ENCODE data around the gene HACE1.
"Not testable (repeated sequence)": the region's sequence is repeated elsewhere in the genome, so short reads cannot be mapped to it uniquely, and the experiment has no call there.

The HACE1 gene, protein sequence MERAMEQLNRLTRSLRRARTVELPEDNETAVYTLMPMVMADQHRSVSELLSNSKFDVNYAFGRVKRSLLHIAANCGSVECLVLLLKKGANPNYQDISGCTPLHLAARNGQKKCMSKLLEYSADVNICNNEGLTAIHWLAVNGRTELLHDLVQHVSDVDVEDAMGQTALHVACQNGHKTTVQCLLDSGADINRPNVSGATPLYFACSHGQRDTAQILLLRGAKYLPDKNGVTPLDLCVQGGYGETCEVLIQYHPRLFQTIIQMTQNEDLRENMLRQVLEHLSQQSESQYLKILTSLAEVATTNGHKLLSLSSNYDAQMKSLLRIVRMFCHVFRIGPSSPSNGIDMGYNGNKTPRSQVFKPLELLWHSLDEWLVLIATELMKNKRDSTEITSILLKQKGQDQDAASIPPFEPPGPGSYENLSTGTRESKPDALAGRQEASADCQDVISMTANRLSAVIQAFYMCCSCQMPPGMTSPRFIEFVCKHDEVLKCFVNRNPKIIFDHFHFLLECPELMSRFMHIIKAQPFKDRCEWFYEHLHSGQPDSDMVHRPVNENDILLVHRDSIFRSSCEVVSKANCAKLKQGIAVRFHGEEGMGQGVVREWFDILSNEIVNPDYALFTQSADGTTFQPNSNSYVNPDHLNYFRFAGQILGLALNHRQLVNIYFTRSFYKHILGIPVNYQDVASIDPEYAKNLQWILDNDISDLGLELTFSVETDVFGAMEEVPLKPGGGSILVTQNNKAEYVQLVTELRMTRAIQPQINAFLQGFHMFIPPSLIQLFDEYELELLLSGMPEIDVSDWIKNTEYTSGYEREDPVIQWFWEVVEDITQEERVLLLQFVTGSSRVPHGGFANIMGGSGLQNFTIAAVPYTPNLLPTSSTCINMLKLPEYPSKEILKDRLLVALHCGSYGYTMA

DNA sequence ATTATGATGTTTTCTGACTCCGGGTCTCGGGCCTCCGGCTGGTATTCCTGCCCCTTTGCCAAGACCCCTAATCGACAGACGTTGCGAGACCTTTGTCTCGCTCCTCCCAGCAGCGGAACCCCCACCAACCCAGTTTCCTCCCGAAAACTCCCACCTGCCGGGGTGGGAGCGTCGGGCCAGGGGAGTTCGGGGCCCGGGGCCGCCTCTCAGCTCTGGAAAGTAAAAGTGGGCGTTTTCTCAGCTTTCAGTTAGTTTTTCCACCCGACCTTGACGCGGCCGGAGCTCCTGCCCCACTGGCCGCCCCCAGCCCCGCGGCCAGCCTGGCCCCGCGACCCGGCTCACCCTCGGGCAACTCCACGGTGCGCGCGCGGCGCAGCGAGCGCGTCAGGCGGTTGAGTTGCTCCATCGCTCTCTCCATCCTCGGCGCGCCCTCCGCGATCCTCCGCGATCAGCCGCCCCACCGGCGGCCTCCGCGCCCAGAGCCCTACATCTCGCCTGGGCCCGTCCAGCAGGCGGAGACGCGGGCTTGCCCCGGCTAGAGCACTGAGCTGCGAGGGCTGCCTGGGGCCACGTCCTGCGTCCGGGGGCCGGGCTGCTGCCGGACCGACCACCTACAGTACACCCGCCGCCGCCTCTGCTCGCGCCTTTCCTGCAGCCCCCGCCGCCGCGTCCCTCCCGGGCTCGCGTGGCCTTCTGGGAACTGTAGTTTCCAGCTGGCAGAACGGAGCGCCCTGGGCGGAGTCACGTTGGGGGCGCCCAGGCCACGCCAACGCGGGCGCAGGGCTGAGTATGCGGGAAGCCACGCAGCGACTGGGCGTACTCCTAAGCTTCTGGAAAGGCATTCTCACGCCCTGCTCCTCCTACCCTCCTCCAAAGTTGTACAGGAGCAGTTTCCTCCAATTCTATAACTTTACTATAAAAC lies at the start of gene HACE1:
TSS of gene HACE1 (minus strand) at position 695 of the 922 bp plus-strand sequence. CDS start at position 418, 277 bp downstream.
- DNase-seq, result peak; percentile 85 to 88

- DNase-seq, result no peak
These were observed 49.3 kb upstream of the HACE1 start for GRCh38 chr6:104908888-104909525.

DNA sequence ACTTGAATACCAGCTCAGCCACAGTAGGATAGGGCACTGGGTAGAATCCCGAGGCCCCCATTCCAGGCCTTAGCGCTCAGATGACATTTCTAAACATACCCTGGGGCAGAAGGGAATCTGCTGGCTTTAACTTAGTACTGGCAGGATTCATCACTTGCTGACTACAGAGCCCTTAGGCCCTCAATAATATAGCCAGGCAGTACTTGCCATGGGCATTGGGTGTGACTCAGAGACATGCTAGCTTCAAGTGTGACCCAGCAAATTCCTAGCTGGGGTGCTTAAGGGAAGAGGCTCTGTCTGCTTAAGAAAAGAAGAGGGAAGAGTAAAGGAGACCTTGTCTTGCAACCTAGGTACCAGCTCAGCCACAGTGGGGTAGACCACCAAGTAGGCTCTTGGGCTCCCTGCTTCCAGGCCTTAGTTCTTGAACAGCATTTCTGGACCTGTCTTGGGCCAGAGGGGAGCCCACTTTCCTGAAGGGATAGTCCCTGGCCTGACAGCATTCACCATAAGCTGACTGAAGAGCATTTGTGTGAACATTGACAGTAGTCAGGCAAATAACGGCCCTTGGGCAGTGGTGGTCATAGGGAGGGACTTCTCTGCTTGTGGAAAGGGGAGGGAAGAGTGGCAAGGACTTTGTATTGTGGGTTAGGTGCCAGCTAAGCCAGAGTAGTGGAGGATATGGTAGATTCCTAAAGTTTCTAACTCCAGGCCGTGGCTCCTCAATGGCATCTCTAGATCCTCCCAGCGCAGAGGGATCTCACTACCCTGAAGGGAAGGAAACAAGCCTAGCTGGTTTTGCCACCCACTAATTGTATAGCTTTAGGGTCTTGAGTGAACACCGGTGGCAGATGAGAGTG lies 48.5 kb upstream of the HACE1 start:
- no peak for DNase-seq

DNA sequence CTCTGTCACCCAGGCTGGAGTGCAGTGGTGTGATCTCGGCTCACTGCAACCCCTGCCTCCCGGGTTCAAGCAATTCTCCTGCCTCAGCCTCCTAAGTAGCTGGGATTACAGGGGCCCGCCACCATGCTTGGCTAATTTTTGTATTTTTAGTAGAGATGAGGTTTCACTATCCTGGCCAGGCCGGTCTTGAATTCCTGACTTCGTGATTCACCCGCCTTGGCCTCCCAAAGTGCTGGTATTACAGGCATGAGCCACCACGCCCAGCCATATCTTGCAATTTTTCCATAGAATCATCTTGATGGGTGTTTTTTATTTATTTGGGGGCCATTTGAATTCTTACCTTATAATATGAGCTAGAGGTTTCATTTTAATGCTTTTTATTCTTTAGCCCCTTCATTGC lies 39.2 kb upstream of the HACE1 start:
- not testable (repeated sequence) for DNase-seq

GRCh38 chr6:104896914-104897313 lies 37.2 kb upstream of the HACE1 start:
- DNase-seq, result no peak

DNA sequence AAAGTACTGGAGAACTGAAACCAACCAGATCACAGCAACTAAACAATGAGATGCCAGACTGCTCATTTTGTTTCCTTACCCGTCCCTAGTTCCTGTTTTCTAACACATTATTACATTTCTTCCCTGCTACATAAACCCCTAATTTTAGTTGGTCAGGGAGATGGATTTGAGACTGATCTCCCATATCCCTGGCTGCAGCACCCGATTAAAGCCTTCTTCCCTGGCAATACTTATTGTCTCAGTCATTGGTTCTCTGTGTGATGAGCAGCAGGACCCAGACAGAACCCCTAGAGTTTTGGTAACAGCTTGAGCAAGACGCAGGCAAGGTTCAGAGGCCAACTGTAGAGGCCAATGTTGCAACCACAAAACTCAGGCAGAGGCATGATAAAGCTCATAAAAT lies 28.3 kb upstream of the HACE1 start:
- no peak for DNase-seq

GRCh38 chr6:104887350-104887749 lies 27.6 kb upstream of the HACE1 start:
- DNase-seq, result no peak

DNA sequence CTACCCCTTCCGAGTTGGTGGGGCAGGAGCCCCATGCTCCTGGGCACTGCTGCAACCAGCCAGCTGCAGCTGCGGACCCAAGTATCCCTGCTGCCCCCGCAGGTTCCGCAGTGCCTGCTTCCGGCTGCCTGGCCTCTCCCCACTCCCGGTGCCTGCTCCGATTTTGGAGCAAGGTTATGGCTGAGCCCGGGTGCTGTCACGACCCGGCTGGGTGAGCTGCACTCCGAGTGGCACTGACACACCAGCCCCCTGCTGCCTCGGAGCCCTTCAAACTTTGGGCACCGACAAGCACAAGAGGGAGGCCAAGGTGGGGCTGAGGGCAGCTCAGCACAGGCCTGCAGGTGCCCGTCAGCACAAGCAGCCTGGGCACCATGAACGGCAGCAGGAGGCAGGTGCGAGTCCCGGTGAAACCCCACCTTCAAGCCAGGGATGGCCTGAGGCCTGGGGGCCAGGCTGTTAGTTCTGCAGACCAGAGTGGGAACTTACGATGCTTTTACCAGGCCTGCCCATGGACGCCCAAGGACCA lies 25.9 kb upstream of the HACE1 start:
- no peak for DNase-seq

- DNase-seq, result no peak
These were observed 25.3 kb upstream of the HACE1 start for GRCh38 chr6:104884867-104885517.

DNA sequence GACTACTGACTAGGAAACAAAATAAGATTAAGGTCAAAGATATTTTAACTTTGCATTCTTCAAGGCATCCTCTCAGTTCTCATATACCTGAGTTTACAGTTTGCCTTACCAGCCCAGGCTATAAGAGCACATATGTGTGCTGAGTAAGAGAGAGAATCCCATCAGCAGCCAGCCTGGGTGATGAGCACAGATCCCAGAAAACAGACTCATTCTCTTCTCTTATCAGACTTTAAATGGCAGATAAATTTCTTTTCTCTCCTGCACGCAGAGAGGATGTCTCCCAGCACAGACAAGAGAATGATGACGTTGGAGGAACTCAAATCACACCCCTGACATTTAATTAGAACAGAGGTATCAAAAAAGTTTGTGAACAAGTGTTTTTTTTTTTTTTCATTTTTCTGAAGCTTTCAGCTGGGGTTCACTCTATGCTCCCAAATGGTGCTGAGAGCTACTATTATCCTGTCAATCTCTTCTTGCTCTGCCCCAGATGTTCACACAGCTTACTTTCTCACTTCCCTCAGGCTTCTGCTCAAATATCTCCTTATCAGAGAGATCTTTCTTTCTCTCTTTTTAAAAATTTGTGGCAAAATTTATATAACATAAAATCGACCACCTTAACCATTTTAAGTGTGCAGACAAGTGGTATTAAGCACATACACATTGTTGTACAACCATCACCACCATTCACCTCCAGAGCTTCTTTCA lies 22.4 kb upstream of the HACE1 start:
- DNase-seq, result no peak

GRCh38 chr6:104862456-104862855 lies 2.7 kb upstream of the HACE1 start:
- DNase-seq, result no peak

DNA sequence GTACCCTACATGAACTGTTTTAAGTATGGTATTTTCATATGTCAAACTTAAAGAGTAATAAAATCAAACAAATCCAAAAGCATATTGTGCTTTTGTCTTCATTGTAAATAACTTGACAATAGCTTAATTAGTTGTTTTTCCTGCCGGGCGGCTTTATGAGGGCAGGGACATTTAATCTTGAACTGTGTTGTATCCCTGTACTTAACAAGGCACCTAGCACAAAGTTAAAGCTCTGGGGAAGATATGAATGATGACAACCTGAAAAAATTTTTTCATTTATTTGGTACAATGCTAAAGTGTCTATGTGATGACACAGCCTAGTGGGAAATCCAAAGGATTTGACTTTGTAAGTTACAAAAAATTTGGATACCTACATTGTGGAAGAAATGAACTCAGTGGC lies 502 bp upstream of the HACE1 start:
- DNase-seq, result no peak

DNA sequence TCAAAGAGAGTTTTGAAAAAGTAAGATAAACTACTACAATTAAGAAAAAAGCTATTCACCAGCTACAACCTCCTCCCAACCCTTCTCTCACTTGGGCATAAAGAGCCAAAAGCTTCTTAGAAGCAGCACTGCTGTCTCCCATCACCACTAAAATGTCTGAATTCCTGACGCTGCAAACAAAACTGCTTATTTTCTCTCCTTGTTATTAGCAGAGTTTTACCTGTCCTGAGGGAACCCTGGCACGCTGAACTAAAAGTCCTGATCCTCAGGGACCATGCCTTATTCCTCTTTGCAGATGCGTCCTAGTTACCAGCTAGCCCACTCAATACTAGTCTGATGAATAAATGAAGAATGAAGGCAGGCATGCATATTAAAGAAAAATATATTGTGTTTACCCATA lies 1.1 kb downstream of the HACE1 start:
- DNase-seq, result no peak

DNA sequence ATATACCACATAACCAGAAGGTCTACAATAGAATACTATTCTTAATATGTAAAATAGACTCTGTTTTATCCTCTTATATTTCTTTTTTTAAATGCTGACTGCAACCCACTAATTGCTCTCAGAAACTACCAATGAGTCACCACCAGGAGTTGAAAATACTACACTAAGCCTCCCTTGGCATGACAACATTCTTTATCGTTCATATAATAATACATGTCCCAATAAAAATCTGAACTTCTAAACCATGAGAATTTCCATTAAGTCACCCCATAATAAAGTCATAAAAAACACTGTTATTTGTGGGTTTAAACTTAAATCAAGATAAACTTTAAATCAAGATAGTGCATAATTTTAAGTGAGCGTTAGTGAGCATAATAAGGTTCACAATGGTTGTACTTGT lies 4.2 kb downstream of the HACE1 start:
- no peak for DNase-seq

GRCh38 chr6:104847721-104848120 lies 12.0 kb downstream of the HACE1 start:
- not testable (repeated sequence) for DNase-seq

GRCh38 chr6:104843229-104843628 lies 16.5 kb downstream of the HACE1 start:
- DNase-seq, result no peak

GRCh38 chr6:104837158-104837557 lies 22.6 kb downstream of the HACE1 start:
- no peak for DNase-seq

GRCh38 chr6:104836479-104837020 lies 23.2 kb downstream of the HACE1 start:
- not testable (repeated sequence) for DNase-seq

DNA sequence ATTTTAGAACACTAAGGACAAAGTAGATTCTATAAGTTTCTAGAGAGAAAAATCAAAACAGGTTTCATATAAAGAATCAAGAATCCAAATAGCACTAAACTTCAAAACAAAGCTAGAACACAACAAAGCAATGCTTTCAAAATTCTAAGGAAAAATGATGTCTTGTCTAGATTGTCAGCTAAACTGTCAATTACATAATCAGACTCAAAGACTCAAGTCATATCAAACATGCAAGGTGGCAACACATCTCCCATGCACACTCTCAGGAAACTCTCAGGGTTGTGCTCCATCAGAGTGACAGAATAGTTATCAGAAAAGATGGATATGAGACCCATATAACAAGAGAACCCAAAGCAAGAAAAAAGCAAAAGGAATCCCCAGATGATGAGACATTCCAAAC lies 23.9 kb downstream of the HACE1 start:
- no peak for DNase-seq

Measured in CD4-positive, alpha-beta T cell treated with Interleukin-1 beta for 1 hour (primary cell).